Hepatic stellate cell (primary cell): Measurements from ENCODE around the gene CLHC1.
A peak's percentile ranks its signal among the peaks of the same experiment; 100 is the strongest.
"Not testable (repeated sequence)": the region's sequence is repeated elsewhere in the genome, so short reads cannot be mapped to it uniquely, and the experiment has no call there.

Source experiments
- DNase-seq: peaks from one replicate; pipeline ENCODE4 v3.0.0; 2011; ENCODE audit warnings: low spot score

Gene CLHC1

GRCh38 chr2:55232084-55232862, at the start of gene CLHC1, which contains the start of gene RPS27A:
CLHC1 (minus strand) TSS chr2:55232293; CDS start chr2:55222411, 9,882 bp downstream.
RPS27A (plus strand) TSS chr2:55232688; CDS start chr2:55232825, 137 bp downstream.
- DNase-seq, result peak; percentile 88

DNA sequence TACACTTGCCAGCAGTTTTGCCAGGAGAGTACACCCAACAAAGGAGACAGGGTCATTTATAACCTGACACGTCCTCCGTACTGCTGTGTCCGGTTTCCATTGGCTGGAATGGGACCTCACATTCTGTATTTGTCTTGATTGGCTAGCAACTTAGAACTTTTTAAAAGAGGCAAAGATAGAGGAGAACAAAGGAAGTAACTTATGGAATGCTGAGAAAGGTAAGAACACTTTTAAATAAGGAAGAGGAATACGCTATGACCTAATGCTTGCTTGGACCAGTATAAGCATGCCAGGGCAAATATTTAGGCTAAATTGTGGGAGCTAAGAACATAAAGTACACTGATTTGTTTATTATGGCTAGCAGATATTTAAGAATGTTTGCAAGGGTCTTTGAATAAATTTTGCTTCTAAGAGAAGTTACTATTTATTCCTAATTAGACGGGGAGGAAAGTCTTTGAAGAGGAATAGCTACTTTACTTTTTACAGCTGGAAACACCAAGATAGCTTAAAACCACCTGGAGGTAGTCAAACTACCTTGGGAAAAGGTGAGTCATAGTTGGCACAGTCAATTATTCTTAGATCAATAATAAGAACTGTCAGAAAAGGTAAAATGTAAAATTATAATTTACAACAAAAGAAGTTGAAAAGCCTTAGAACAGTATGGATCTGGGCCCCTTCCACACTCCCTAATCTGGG, 48.9 kb upstream of the CLHC1 start:
- DNase-seq, result not testable (repeated sequence)

GRCh38 chr2:55279859-55280424, 47.8 kb upstream of the CLHC1 start:
- DNase-seq, result not testable (repeated sequence)

DNA sequence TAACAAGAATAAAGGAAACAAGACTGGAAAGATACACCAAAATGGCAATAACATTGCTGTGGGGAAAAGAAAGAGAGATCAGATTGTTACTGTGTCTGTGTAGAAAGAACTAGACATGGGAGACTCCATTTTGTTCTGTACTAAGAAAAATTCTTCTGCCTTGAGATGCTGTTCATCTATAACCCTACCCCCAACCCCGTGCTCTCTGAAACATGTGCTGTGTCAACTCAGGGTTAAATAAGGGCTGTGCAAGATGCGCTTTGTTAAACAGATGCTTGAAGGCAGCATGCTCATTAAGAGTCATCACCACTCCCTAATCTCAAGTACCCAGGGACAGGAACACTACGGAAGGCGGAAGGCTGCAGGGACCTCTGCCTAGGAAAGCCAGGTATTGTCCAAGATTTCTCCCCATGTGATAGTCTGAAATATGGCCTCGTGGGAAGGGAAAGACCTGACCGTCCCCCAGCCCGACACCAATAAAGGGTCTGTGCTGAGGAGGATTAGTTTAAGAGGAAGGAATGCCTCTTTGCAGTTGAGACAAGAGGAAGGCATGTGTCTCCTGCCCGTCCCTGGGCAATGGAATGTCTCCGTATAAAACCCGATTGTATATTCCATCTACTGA, 47.2 kb upstream of the CLHC1 start:
- not testable (repeated sequence) for DNase-seq

DNA sequence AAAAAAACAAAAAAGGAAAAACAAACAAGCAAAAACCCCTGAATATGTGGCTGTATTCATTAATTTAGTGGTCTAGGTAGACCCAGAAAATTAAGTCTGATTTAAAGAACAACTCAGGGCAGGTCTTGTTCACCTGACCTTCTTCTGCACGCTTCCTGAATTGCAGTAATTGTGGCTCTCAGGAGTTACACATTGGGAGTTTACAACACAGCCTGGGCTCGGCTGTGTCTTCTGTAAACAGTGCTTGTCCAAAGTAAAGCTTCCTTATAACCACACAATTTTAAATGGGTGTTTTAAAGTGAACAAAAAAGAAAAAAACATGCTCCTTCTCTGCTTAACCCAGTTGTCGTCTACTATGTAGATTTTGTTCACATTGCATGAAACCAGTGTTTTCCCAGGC, 45.2 kb upstream of the CLHC1 start:
- DNase-seq, result no peak

- DNase-seq, result not testable (repeated sequence)
Observed at GRCh38 chr2:55274346-55274745, 42.3 kb upstream of the CLHC1 start.

GRCh38 chr2:55269645-55269990, 37.5 kb upstream of the CLHC1 start:
- DNase-seq, result peak; percentile 4

GRCh38 chr2:55268907-55269644, 37.0 kb upstream of the CLHC1 start, which contains the start of gene MTIF2:
MTIF2 (minus strand) TSS chr2:55269231; CDS start chr2:55263858, 5,373 bp downstream.
- peak; percentile 86 for DNase-seq

GRCh38 chr2:55268288-55268906, 36.3 kb upstream of the CLHC1 start:
- no peak for DNase-seq

- DNase-seq, result not testable (repeated sequence)
Observed at GRCh38 chr2:55259586-55259985, 27.5 kb upstream of the CLHC1 start.

DNA sequence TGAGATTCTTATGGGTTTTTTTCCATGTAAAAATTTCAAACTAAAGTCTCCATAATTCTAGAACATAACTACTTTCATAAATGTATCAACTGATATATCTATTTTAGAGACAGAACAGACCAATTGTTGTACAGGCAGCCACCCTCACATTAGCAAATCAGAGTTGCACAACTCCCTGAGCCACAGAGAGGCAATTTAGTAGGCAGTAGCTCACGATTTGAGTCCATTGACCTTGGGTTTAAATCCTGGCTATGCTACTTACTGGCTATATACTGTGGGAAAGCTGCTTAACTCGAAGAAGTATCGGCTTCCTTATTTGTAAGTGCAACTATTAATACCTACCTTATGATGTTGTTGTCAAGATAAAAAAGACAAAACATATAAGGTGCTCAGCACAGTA, 20.7 kb upstream of the CLHC1 start:
- DNase-seq, result no peak

- no peak for DNase-seq
Observed at GRCh38 chr2:55247025-55247424, 14.9 kb upstream of the CLHC1 start.

GRCh38 chr2:55245411-55245810, 13.3 kb upstream of the CLHC1 start:
- DNase-seq, result no peak

DNA sequence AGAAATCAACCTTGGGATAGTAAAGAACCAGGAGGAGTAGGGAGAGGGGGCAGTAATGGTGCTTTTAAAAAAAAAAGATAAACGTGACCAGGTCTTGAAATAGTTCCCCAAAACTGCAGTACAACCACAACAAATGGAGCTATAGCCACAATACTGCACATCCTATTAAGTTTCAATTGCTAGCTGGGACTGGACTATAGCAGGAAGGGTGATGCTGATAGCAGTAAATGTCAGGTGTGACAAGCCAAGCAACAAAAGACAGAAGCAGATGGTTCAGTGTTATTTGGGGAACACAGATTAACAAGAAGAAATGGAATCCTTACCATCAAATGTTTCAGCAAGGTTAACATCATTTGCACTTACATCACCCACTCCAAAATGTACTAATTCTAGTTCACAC, 10.5 kb upstream of the CLHC1 start:
- no peak for DNase-seq

DNA sequence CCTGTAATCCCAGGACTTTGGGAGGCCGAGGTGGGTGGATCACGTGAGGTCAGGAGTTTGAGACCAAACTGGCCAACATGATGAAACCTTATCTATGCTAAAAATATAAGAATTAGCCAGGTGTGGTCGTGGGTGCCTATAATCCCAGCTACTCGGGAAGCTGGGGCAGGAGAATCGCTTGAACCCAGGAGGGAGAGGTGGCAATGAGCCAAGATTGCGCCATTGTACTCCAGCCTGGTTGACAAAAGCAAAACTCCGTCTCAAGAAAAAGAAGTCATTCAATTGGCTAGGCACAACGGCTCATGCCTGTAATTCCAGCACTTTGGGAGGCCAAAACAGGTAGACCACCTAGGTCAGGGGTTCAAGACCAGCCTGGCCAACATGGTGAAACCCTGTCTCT, 9.5 kb upstream of the CLHC1 start:
- not testable (repeated sequence) for DNase-seq

DNA sequence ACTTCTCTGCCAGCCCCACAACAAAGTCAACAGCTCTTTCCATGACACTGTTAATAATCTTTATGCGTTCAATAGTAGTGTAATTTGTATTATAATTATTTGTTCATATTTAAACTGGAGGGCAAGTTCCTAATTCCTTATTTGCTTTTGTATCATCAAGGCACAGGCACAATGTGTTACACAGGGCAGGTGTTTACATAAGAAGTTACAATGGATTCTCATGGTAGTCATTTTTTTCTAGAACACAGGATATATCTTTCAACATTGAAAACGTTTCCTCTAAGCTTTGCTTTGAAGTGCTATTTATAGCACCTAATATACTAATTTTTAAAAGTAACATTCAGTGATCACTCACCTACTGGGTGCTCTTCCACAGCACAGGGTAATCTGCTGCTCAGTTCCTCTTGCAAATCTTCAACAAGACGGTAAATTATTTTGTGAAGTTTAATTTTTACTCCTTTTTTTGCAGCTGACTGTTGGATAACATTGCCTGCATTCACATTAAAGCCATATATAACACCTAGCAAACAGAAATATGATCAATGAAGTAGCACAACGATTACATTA, 7.6 kb upstream of the CLHC1 start:
- DNase-seq, result no peak

DNA sequence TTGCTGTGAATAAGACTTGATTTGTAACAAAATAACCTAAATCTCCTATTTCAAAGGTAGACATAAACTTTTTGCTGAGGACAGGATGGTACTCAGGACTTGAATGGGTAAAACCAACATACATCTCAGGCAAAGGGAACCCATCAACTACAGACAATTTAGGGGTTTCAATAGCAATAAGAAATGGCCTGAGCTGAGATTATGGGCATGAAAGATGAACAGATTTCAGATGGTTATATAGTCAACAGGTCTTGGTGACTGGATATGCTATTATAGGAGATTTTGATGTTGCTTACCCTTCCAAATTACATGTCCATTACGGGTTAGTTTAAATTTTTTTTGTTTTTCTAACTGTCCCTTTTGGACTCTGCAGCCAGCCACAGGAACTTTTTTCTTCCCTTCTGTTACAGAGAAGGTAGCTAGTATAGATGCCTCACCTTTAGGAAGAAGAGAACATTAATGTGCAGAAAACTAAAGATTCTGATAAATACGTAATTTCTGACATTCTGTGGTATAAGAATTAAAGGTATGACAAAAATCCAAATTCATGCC, 5.0 kb upstream of the CLHC1 start:
- no peak for DNase-seq

DNA sequence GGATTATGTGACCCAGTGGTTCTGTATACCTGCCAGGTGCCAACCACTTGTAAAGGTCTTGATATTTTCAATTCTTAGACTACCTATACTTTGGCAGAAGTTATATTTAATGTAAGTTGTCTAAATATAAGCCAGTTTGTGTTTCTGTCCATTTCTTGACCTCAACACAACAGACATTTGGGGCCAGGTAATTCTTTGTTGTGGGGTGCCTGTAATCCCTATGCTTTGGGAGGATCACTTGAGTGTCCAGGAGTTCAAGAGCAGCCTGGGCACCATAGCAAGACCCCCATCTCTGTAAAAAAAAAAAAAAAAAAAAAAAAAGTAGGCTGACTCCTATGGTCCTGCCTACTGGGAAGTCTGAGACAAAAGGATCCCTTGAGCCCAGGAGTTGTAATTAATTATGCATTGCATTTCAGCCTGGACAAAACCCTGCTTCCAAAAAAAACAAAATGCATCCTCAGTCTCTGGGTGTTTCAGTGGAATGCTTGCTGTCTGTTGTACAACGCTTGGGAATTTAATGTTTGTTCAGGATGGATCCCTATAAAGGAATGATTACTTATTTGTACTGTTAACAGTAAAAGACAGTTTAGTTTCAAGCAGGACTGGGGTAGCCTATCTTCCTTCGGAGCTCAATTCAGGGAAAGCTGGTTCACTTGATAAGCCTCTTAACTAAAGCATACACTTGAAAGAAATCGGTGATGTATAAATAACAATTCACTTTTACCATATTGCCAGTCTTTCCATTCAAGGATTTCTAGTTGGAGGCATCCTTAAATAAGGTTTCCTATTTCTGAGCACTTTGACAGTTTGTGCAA, 3.8 kb upstream of the CLHC1 start:
- no peak for DNase-seq

DNA sequence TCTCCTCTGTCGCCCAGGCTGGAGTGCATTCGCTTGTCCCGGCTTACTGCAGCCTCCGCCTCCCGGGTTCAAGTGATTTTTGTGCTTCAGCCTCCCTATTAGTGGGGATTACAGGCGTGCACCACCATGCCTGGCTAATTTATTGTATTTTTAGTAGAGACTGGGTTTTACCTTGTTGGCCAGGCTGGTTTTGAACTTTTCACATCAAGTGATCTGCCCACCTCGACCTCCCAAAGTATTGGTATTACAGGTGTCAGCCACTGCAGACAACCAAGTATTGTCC, 1.5 kb upstream of the CLHC1 start:
- DNase-seq, result no peak
